ENCODE data around the gene NXPE1. TPM values are rescaled to one million over a fixed set of nuclear protein-coding genes. Genes with fewer than 3 reads are reported as not detected.
"Not testable (repeated sequence)": the region's sequence is repeated elsewhere in the genome, so short reads cannot be mapped to it uniquely, and the experiment has no call there.

NXPE1 gene
- total RNA-seq = not detected in 2 replicates

- intact Hi-C loops (cut with micrococcal nuclease) = no loop called here
Observed at GRCh38 chr11:114559425-114560310, at the start of gene NXPE1. NXPE1 (minus strand) TSS chr11:114559881; CDS start chr11:114551201, 8,680 bp downstream.

DNA sequence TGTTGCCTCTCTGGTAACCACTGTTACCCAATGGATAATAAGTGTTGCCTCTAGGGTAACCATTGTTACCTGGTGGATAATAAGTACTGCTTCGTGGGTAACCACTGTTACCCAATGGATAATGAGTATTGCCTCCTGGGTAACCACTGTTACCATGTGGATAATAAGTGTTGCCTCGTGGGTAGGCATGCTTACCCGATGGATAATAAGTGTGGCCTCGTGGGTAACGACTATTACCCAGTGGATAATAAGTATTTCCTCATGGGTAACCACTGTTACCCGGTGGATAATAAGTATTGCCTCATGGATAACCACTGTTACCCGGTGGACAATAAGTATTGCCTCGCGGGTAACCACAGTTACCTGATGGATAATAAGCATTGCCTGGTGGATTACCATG, 49.7 kb upstream of the NXPE1 start:
- intact Hi-C loops (cut with micrococcal nuclease) = no loop called here

GRCh38 chr11:114608605-114609004, 48.9 kb upstream of the NXPE1 start:
- intact Hi-C loops (cut with micrococcal nuclease) = not testable (repeated sequence)

- intact Hi-C loops (cut with micrococcal nuclease) = no loop called here
Observed at GRCh38 chr11:114607753-114608459, 48.2 kb upstream of the NXPE1 start.

- intact Hi-C loops (cut with micrococcal nuclease) = not testable (repeated sequence)
Observed at GRCh38 chr11:114606802-114607075, 47.1 kb upstream of the NXPE1 start.

DNA sequence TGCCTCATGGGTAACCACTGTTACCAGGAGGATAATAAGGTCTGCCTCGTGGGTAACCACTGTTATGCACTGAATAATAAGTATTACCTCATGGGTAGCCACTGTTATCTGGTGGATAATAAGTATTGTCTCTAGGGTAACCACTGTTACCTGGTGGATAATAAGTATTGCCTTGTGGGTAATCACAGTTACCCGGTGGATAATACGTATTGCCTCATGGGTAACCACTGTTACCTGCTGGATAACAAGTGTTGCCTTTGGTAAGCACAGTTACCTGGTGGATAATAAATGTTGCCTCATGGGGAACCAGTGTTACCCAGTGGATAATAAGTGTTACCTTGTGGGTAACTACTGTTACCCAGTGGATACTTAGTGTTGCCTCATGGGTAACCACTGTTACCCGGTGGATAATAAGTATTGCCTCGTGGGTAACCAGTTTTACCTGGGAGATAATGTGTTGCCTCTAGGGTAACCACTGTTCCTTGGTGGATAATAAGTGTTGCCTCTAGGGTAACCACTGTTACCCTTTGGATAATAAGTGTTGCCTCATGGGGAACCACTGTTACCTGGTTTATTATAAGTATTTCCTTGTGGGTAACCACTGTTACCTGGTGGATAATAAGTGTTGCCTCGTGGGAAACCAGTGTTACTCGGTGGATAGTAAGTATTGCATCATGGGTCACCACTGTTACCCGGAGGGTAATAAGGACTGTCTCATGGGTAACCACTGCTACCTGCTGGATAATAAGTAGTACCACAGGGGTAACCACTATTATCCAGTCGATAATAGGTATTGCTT, 46.5 kb upstream of the NXPE1 start:
- intact Hi-C loops (cut with micrococcal nuclease) = no loop called here

DNA sequence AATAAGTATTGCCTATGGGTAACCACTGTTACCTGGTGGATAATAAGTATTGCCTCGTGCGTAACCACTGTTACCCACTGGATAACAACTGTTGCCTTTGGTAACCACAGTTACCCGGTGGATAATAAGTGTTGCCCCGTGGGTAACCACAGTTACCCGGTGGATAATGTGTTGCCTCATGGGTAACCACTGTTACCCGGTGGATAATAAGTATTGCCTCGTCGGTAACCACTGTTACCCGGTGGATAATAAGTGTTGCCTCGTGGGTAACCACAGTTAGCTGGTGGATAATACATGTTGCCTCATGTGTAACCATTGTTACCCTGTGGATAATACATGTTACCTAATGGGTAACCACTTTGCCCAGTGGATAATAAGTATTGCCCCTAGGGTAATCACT, 45.7 kb upstream of the NXPE1 start:
- intact Hi-C loops (cut with micrococcal nuclease) = no loop called here

GRCh38 chr11:114604886-114605285, 45.2 kb upstream of the NXPE1 start:
- intact Hi-C loops (cut with micrococcal nuclease) = no loop called here

GRCh38 chr11:114604179-114604813, 44.6 kb upstream of the NXPE1 start:
- intact Hi-C loops (cut with micrococcal nuclease) = no loop called here

DNA sequence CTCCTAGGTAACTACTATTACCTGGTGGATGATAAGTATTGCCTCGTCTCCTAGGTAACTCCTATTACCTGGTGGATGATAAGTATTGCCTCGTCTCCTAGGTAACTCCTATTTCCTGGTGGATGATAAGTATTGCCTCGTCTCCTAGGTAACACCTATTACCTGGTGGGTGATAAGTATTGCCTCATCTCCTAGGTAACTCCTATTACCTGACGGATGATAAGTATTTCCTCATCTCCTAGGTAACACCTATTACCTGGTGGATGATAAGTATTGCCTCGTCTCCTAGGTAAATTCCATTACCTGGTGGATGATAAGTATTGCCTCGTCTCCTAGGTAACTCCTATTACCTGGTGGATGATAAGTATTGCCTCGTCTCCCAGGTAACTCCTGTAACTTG, 43.5 kb upstream of the NXPE1 start:
- intact Hi-C loops (cut with micrococcal nuclease) = not testable (repeated sequence)

GRCh38 chr11:114598461-114598860, 38.8 kb upstream of the NXPE1 start:
- intact Hi-C loops (cut with micrococcal nuclease) = no loop called here

- intact Hi-C loops (cut with micrococcal nuclease) = no loop called here
Observed at GRCh38 chr11:114596175-114596919, 36.7 kb upstream of the NXPE1 start.

- intact Hi-C loops (cut with micrococcal nuclease) = no loop called here
Observed at GRCh38 chr11:114595571-114595970, 35.9 kb upstream of the NXPE1 start, which contains the start of gene NXPE4. NXPE4 (minus strand) TSS chr11:114595786; CDS start chr11:114594759, 1,027 bp downstream.

- intact Hi-C loops (cut with micrococcal nuclease) = no loop called here
Observed at GRCh38 chr11:114594703-114595102, 35.0 kb upstream of the NXPE1 start.

DNA sequence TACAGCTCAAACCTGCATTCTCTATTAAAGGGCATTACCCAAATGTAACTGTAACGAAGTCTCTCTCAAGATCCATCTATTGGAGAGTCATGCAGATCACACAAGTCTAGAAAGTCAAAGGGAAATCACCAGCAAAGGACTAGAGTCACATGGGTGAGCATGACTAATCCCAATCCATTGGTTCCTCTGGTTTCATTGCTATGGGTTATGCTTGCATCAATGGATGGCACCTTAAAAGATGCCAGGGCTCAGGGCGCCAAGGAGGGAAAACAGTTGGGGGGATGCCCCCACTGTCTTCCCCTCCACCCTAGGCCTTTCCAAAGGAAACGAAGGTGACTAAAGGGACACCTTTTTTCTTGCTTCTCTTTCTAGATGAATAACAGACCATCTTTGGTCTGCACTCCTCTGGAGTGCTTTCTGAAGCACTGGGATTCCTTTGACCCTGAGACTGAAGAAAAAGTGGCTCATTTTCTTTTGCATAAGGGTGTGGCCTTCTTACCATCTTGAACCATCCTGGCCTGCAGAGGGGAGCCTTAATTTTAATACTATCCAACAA, 27.8 kb upstream of the NXPE1 start:
- intact Hi-C loops (cut with micrococcal nuclease) = no loop called here

- intact Hi-C loops (cut with micrococcal nuclease) = no loop called here
Observed at GRCh38 chr11:114586797-114587196, 27.1 kb upstream of the NXPE1 start.

DNA sequence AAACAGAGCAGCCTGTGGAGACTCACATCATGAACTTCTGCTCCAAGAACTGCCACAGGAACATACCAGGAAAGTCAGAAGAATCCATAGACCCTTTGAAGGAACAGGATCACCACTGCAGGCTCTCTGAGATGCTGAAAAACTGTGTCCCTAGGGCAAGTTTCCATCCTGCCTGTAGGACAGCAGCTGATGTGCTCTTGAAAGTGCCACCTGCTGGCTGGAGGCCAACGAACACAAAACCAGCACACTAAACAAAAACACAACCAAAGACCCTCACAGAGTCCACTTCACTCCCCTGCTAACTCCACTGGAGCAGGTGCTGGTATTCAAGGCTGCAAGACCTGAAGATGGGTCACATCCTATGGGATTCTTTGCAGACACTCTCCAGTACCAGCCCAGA, 12.0 kb upstream of the NXPE1 start:
- intact Hi-C loops (cut with micrococcal nuclease) = no loop called here

DNA sequence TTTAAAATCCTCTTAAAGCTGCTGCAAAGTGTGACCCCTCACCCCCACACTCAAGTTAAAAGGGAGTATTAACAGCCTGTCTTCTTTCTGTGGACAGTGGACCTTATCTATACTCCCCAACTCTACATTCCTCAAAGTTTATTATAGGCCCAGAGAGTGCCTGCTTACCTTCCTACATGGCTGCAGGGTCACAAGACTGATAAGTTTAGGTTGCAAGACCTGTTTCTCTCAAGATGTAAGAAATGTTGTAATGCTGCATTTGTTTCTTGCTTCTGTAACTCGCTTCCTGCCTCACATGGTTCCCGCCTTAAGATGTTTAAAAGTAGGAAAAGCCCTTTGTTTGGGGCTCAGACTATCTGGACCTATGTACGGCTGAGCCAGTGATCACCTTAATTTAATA, 10.1 kb upstream of the NXPE1 start:
- intact Hi-C loops (cut with micrococcal nuclease) = no loop called here

DNA sequence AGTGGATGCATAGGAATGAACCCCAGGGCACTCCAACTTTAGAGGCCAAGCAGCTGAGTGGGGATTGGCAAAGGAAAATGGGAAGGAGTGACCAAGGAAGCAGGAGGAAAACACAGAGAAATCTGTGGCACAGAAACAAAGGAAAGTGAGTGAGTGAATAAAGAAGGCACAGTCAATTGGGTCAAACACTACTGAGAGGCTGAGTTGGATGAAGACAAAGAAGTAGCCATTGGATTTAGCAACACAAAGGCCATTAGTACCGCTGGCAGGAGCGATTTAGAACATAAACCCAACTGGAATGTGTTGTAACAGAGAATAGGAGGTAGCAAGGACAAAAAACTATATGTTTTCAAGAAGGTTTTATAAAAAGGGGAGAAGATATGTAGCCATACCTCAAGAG, 6.6 kb upstream of the NXPE1 start:
- intact Hi-C loops (cut with micrococcal nuclease) = no loop called here

DNA sequence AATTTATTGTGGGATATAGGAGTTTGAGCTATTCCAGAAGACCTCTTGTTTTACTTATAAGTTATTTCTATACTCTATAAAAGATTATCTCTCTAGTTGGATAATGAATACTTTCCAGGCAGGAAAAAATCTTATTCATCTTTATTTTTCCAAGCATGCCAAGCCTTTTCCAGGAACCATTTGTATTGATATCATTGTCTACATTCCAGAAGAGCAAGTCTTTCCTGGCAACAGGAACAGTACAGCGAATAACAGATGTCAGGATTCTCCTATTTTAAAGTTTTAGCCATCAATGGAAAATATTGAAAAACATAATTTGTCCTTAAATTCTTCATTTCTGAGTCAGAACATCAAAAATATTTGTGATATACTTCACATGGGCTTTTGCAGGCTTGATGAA, 5.2 kb upstream of the NXPE1 start:
- intact Hi-C loops (cut with micrococcal nuclease) = no loop called here

Data from T-helper 2 cell treated with Interferon-gamma antibody and Interleukin-4, amounts not matched to agents 100 ng/mL and 5 ng/mL, for 36 hours (primary cell).